ENCODE measurements around the gene LRP1-AS. TPM values are rescaled to one million over a fixed set of nuclear protein-coding genes. Genes with fewer than 3 reads are reported as not detected.

LRP1-AS gene
- total and polyA plus RNA-seq, 10 of the 15 experiments (the other 5 are each of a cell fraction or from before 2014, with no cell fraction given): not detected

DNA sequence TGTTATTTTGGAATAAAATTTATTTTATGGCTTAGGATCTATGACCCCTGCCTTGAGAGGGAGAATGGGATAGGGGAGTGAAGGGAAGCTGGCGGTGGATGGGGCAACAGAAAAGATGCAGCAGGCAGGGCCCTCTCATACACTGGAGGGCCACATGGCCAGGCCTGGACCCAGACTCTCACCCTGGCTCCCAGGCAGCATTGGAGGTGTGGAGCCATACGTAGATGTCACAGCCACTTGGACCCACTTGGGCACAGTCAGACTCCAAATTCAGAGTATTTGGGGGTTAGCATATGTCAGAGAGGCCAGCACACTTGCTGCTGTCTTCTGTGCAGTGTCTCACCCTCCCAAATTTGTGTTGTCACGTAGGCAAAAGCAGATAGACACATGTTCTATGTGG, 52.0 kb downstream of the LRP1-AS start:
- Histone ChIP-seq H3K27ac (ENCODE audit: control insufficient read depth, insufficient read depth) (peak overlapping the region; percentile 33), H3K79me2 (ENCODE audit: control insufficient read depth, insufficient read depth, low read length) (peaks cover 21% of the 10 kb centered on the region), H3K9me3 (replicated peaks; ENCODE audit: control insufficient read depth, insufficient read depth, low read length) (no peaks in the 10 kb centered on the region), H3K4me1 (ENCODE audit: control insufficient read depth, insufficient read depth, low read length) (peaks cover 35% of the 10 kb centered on the region), H3K9ac (ENCODE audit: control insufficient read depth, insufficient read depth, low read length) (no peak overlapping the region), H3K4me2 (ENCODE audit: control insufficient read depth, insufficient read depth) (no peak overlapping the region), H3K27me3 (replicated peaks in 1 of 2; ENCODE audit: control insufficient read depth in 2 of 2, insufficient read depth in 2 of 2, low read length in 1 of 2) (no peaks in the 10 kb centered on the region), H3K36me3 (ENCODE audit: control insufficient read depth in 2 of 2, insufficient read depth in 2 of 2, low read length in 1 of 2) (peaks cover 17 to 35% of the 10 kb centered on the region in 2 experiments), H4K20me1 (ENCODE audit: control insufficient read depth, insufficient read depth) (no peaks in the 10 kb centered on the region), H3K4me3 (no peak overlapping the region), H2AFZ (ENCODE audit: control insufficient read depth, low read depth, low read length) (no peak overlapping the region)
- intact Hi-C loops (cut with micrococcal nuclease; ENCODE audit: unreplicated experiment) (no loop called here), in situ Hi-C loops (cut with MboI) (no loop called here)
- ChIA-PET SMC1A (ENCODE audit: uncharacterized antibody, unreplicated experiment) (interaction anchor here (1.7 to 10.4 kb wide), 3 partner anchors 13 to 24 kb away, joined by 4 to 169 read pairs (median 120); partner anchors contain the start of gene STAT6), CTCF (interaction anchor here (1.0 to 4.2 kb wide), 3 partner anchors 14 to 26 kb away, joined by 3 to 22 read pairs (median 14); partner anchors contain the start of gene STAT6), POLR2A (interaction anchor here (1.0 to 7.6 kb wide), 4 partner anchors 15 to 30 kb away, joined by 3 to 74 read pairs (median 21); partner anchors contain the start of genes NEMP1 and STAT6), RAD21 (ENCODE audit: unreplicated experiment) (interaction anchor here (5.1 kb wide), 1 partner anchor 15 kb away, joined by 125 read pairs; the partner anchor contains the start of gene STAT6)
- DNase-seq (ENCODE audit: low read depth, low spot score) (no peak), FAIRE-seq (no peak), ATAC-seq (no peak)
- WGBS (ENCODE audit: insufficient coverage, insufficient replicate concordance, low lambda C conversion rate, missing lambda C conversion rate): 96% methylated on average over 3 of the region's 3 CpGs
- BruUV-seq (replicated peaks): no TSS peak
- no peak for TF ChIP-seq SMAD1 (IDR thresholded peaks at IDR 0.05; ENCODE audit: low read depth, partially characterized antibody)
- 0 out of 2 replicates have a peak, but pooled peaks have one; percentile 24 for TF ChIP-seq POLR2A (IDR thresholded peaks at IDR 0.05; ENCODE audit: low read depth, low read length)

MicroRNAs encoded within 50 kb of the gene (microRNA counts, 767-probe panel; counts per million panel counts)
- 1,512 counts per million, percentile 58 among the panel's probes with 10 or more counts for microRNA hsa-miR-1228-3p

Small RNAs within 50 kb of the gene (microRNA-seq; reads per million reads assigned to microRNA genes)
- gene MIR1228: not detected

Small RNAs within 50 kb of the gene (small RNA-seq; reads per million reads assigned to genes)
- gene MIR1228: not detected

Other genes with a start within 250 kb of the LRP1-AS start
Only the 7 nearest of the 12 such genes appear.
- gene MYO1A, start 97.5 kb downstream of the LRP1-AS start, total RNA-seq (2014; rRNA removed): 0.05 TPM in 1 of 2 replicates, not detected in the other
- gene MYO1A, start 97.5 kb downstream of the LRP1-AS start, total RNA-seq (2014; rRNA removed; fragmentation: Illumina TruSeq; extraction: Trizol): 0.13 and 0.14 TPM in 2 replicates
- 0.08 and 0.10 TPM in 2 replicates for gene MYO1A, start 97.5 kb downstream of the LRP1-AS start, total RNA-seq (2021)
- 0.16 and 0.23 TPM in 2 replicates for gene MYO1A, start 97.5 kb downstream of the LRP1-AS start, polyA plus RNA-seq (2011; rRNA removed)
- 0.16 TPM in 1 of 2 replicates, not detected in the other for gene MYO1A, start 97.5 kb downstream of the LRP1-AS start, polyA plus RNA-seq (2014; fragmentation: Illumina TruSeq; extraction: Trizol)
- under 1 TPM in 1 of 2 experiments, not detected in 1; 0.05 TPM for gene MYO1A, start 97.5 kb downstream of the LRP1-AS start, polyA plus RNA-seq (2014; fragmentation: Nextera tagmentation; extraction: Ambion mirVana)
- gene MYO1A, start 97.5 kb downstream of the LRP1-AS start, polyA plus RNA-seq (2014; rRNA removed): 0.01 and 0.15 TPM in 2 replicates
- under 1 TPM; 0.27 to 0.34 TPM for gene MYO1A, start 97.5 kb downstream of the LRP1-AS start, polyA plus RNA-seq (2016; fragmentation: Nextera tagmentation; extraction: Ambion mirVana)
- gene NEMP1, start 68.8 kb downstream of the LRP1-AS start, total RNA-seq (2014; rRNA removed): 19.7 and 22.6 TPM in 2 replicates
- 17.7 and 19.7 TPM in 2 replicates for gene NEMP1, start 68.8 kb downstream of the LRP1-AS start, total RNA-seq (2014; rRNA removed; fragmentation: Illumina TruSeq; extraction: Trizol)
- 20.7 and 20.8 TPM in 2 replicates for gene NEMP1, start 68.8 kb downstream of the LRP1-AS start, total RNA-seq (2021)
- gene NEMP1, start 68.8 kb downstream of the LRP1-AS start, polyA plus RNA-seq (2011; rRNA removed): 45.9 and 61.7 TPM in 2 replicates
- 24.9 and 30.5 TPM in 2 replicates for gene NEMP1, start 68.8 kb downstream of the LRP1-AS start, polyA plus RNA-seq (2014; fragmentation: Illumina TruSeq; extraction: Trizol)
- 1 to 10 TPM; 4.0 to 4.7 TPM for gene NEMP1, start 68.8 kb downstream of the LRP1-AS start, polyA plus RNA-seq (2014; fragmentation: Nextera tagmentation; extraction: Ambion mirVana)
- 17.8 and 20.6 TPM in 2 replicates for gene NEMP1, start 68.8 kb downstream of the LRP1-AS start, polyA plus RNA-seq (2014; rRNA removed)
- gene NEMP1, start 68.8 kb downstream of the LRP1-AS start, polyA plus RNA-seq (2016; fragmentation: Nextera tagmentation; extraction: Ambion mirVana): 10 to 100 TPM; 18.2 to 20.0 TPM
- gene NAB2, start 58.5 kb downstream of the LRP1-AS start, total RNA-seq (2014; rRNA removed): 28.4 and 30.1 TPM in 2 replicates
- 13.0 and 13.6 TPM in 2 replicates for gene NAB2, start 58.5 kb downstream of the LRP1-AS start, total RNA-seq (2014; rRNA removed; fragmentation: Illumina TruSeq; extraction: Trizol)
- gene NAB2, start 58.5 kb downstream of the LRP1-AS start, total RNA-seq (2021): 28.2 and 28.5 TPM in 2 replicates
- 25.2 and 35.2 TPM in 2 replicates for gene NAB2, start 58.5 kb downstream of the LRP1-AS start, polyA plus RNA-seq (2011; rRNA removed)
- 7.9 and 17.0 TPM in 2 replicates for gene NAB2, start 58.5 kb downstream of the LRP1-AS start, polyA plus RNA-seq (2014; fragmentation: Illumina TruSeq; extraction: Trizol)
- 1 to 10 TPM in 1 of 2 experiments, under 1 TPM in 1; 0.35 to 1.0 TPM for gene NAB2, start 58.5 kb downstream of the LRP1-AS start, polyA plus RNA-seq (2014; fragmentation: Nextera tagmentation; extraction: Ambion mirVana)
- gene NAB2, start 58.5 kb downstream of the LRP1-AS start, polyA plus RNA-seq (2014; rRNA removed): 28.0 and 28.6 TPM in 2 replicates
- 1 to 10 TPM; 3.6 to 5.8 TPM for gene NAB2, start 58.5 kb downstream of the LRP1-AS start, polyA plus RNA-seq (2016; fragmentation: Nextera tagmentation; extraction: Ambion mirVana)
- gene STAT6, start 36.3 kb downstream of the LRP1-AS start, total RNA-seq (2014; rRNA removed): 100 and 101 TPM in 2 replicates
- gene STAT6, start 36.3 kb downstream of the LRP1-AS start, total RNA-seq (2014; rRNA removed; fragmentation: Illumina TruSeq; extraction: Trizol): 79.0 and 79.9 TPM in 2 replicates
- 146 and 163 TPM in 2 replicates for gene STAT6, start 36.3 kb downstream of the LRP1-AS start, total RNA-seq (2021)
- 107 and 176 TPM in 2 replicates for gene STAT6, start 36.3 kb downstream of the LRP1-AS start, polyA plus RNA-seq (2011; rRNA removed)
- 161 and 168 TPM in 2 replicates for gene STAT6, start 36.3 kb downstream of the LRP1-AS start, polyA plus RNA-seq (2014; fragmentation: Illumina TruSeq; extraction: Trizol)
- 10 to 100 TPM; 14.2 to 17.3 TPM for gene STAT6, start 36.3 kb downstream of the LRP1-AS start, polyA plus RNA-seq (2014; fragmentation: Nextera tagmentation; extraction: Ambion mirVana)
- gene STAT6, start 36.3 kb downstream of the LRP1-AS start, polyA plus RNA-seq (2014; rRNA removed): 153 and 157 TPM in 2 replicates
- 10 to 100 TPM; 61.0 to 63.3 TPM for gene STAT6, start 36.3 kb downstream of the LRP1-AS start, polyA plus RNA-seq (2016; fragmentation: Nextera tagmentation; extraction: Ambion mirVana)
- under 0.01 and 0.05 TPM in 2 replicates for gene LRP1, start 19.1 kb downstream of the LRP1-AS start, total RNA-seq (2014; rRNA removed)
- gene LRP1, start 19.1 kb downstream of the LRP1-AS start, total RNA-seq (2014; rRNA removed; fragmentation: Illumina TruSeq; extraction: Trizol): 0.05 and 0.18 TPM in 2 replicates
- 0.93 and 1.1 TPM in 2 replicates for gene LRP1, start 19.1 kb downstream of the LRP1-AS start, total RNA-seq (2021)
- 0.24 TPM in 2 replicates for gene LRP1, start 19.1 kb downstream of the LRP1-AS start, polyA plus RNA-seq (2011; rRNA removed)
- 0.03 and 0.07 TPM in 2 replicates for gene LRP1, start 19.1 kb downstream of the LRP1-AS start, polyA plus RNA-seq (2014; fragmentation: Illumina TruSeq; extraction: Trizol)
- gene LRP1, start 19.1 kb downstream of the LRP1-AS start, polyA plus RNA-seq (2014; fragmentation: Nextera tagmentation; extraction: Ambion mirVana): not detected
- 0.09 and 0.29 TPM in 2 replicates for gene LRP1, start 19.1 kb downstream of the LRP1-AS start, polyA plus RNA-seq (2014; rRNA removed)
- gene LRP1, start 19.1 kb downstream of the LRP1-AS start, polyA plus RNA-seq (2016; fragmentation: Nextera tagmentation; extraction: Ambion mirVana): under 1 TPM; 0.23 to 0.28 TPM
- gene NXPH4, start 69.2 kb upstream of the LRP1-AS start, total RNA-seq (2014; rRNA removed): not detected in 2 replicates
- gene NXPH4, start 69.2 kb upstream of the LRP1-AS start, total RNA-seq (2014; rRNA removed; fragmentation: Illumina TruSeq; extraction: Trizol): not detected in 2 replicates
- 0.19 and 0.26 TPM in 2 replicates for gene NXPH4, start 69.2 kb upstream of the LRP1-AS start, total RNA-seq (2021)
- not detected in 2 replicates for gene NXPH4, start 69.2 kb upstream of the LRP1-AS start, polyA plus RNA-seq (2011; rRNA removed)
- gene NXPH4, start 69.2 kb upstream of the LRP1-AS start, polyA plus RNA-seq (2014; fragmentation: Illumina TruSeq; extraction: Trizol): 0.03 TPM in 1 of 2 replicates, not detected in the other
- gene NXPH4, start 69.2 kb upstream of the LRP1-AS start, polyA plus RNA-seq (2014; fragmentation: Nextera tagmentation; extraction: Ambion mirVana): not detected
- gene NXPH4, start 69.2 kb upstream of the LRP1-AS start, polyA plus RNA-seq (2014; rRNA removed): not detected in 2 replicates
- not detected for gene NXPH4, start 69.2 kb upstream of the LRP1-AS start, polyA plus RNA-seq (2016; fragmentation: Nextera tagmentation; extraction: Ambion mirVana)
- gene SHMT2, start 82.1 kb upstream of the LRP1-AS start, total RNA-seq (2014; rRNA removed): 247 and 292 TPM in 2 replicates
- gene SHMT2, start 82.1 kb upstream of the LRP1-AS start, total RNA-seq (2014; rRNA removed; fragmentation: Illumina TruSeq; extraction: Trizol): 147 and 158 TPM in 2 replicates
- gene SHMT2, start 82.1 kb upstream of the LRP1-AS start, total RNA-seq (2021): 288 and 297 TPM in 2 replicates
- 93.5 and 253 TPM in 2 replicates for gene SHMT2, start 82.1 kb upstream of the LRP1-AS start, polyA plus RNA-seq (2011; rRNA removed)
- gene SHMT2, start 82.1 kb upstream of the LRP1-AS start, polyA plus RNA-seq (2014; fragmentation: Illumina TruSeq; extraction: Trizol): 96.4 and 282 TPM in 2 replicates
- gene SHMT2, start 82.1 kb upstream of the LRP1-AS start, polyA plus RNA-seq (2014; fragmentation: Nextera tagmentation; extraction: Ambion mirVana): 10 to 100 TPM; 57.0 to 65.6 TPM
- gene SHMT2, start 82.1 kb upstream of the LRP1-AS start, polyA plus RNA-seq (2014; rRNA removed): 193 and 221 TPM in 2 replicates
- 100 to 1,000 TPM; 153 to 178 TPM for gene SHMT2, start 82.1 kb upstream of the LRP1-AS start, polyA plus RNA-seq (2016; fragmentation: Nextera tagmentation; extraction: Ambion mirVana)

Data from GM12878 (cell line).